Measurements from ENCODE around the gene EIF2B5. TPM values are rescaled to one million over a fixed set of nuclear protein-coding genes. Genes with fewer than 3 reads are reported as not detected.
A peak's percentile ranks its signal among the peaks of the same experiment; 100 is the strongest.

The EIF2B5 gene
- total RNA-seq, 2 experiments from 2014 or later = 49.6 to 51.5 TPM

DNA sequence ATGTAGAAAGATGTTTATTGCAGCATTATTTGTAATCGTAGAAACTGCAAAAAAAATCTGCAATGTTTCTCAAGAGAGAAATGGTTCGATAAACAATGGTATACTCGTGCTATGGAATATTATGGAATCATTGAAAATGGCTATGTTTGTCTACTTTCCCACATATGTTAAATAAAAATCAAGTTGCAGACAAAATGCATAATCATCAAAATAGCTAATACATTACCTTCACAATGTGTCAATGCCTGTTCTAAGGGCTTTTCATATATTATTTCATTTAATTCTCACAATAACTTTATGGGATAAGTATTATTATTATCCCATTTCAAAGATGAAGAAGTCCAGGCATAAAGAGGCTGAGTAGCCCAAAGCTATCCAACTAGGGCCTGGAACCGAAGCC lies 2.2 kb upstream of the EIF2B5 start:
- H3K27ac Mint-ChIP-seq = no peak overlapping the region
- POLR2A ChIA-PET = interaction anchor here (1.1 kb wide), 1 partner anchor 117 kb away, joined by 4 read pairs; no protein-coding TSS in a partner anchor
- DNase-seq = no peak
- peaks cover 33% of the 10 kb centered on the region for H3K4me1 Mint-ChIP-seq (ENCODE audit: low read depth)
- CTCF ChIA-PET = interaction anchor here (0.7 to 1.2 kb wide), 3 partner anchors 9 to 248 kb away, joined by 3 to 4 read pairs (median 3); partner anchors contain the start of gene PARL
- H3K4me3 Mint-ChIP-seq = no peak overlapping the region
- H3K36me3 Mint-ChIP-seq = peaks cover 6% of the 10 kb centered on the region
- intact Hi-C loops (cut with micrococcal nuclease) = no loop called here
- H3K9me3 Mint-ChIP-seq = no peaks in the 10 kb centered on the region
- no peaks in the 10 kb centered on the region for H3K27me3 Mint-ChIP-seq

DNA sequence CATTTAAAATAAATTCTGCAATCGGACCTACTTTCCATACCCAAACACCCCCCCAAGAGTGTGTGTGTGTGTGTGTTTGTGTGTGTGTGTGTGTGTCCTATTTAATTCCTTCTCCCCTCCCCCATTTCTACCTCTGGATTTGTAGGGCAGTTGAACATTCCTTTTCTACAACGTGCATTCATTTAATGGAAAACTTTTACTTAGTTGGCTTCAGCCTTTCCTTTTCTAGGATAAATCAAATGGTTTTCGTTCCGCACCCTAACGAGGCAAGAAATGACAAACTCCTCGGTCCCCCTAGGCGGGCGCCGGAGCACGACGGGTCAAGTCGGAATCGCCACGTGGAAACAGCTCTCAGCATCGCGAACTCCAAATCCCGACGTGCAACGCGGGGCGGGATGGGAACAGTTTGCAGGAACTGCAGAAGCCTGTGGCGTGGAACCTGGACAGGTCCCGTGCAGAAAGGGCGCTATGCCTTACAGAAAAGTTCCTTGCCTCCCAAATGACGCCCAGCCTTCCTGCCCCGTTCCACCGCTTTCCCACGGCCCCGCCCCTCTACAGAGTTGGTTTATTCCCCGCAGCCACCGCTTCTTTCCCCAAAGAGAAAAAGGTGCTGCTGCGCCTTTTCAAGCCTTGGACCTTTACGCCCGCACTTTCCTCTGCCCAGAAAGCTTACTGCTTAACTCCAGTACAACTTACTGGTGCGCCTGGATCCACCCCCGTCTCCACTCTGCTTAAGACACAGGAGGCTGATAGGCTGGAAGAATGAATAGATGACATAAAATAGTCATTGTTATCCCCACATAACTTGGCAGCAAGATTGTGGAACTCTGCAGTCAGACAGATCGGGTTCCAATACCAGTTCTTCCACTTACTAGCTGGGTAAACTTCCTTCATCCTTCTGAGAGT lies 1.1 kb upstream of the EIF2B5 start:
- Mint-ChIP-seq H3K36me3 (peaks cover 8% of the 10 kb centered on the region), H3K27ac (peak overlapping the region; percentile 91), H3K27me3 (no peaks in the 10 kb centered on the region), H3K4me3 (peak overlapping the region; percentile 96), H3K4me1 (ENCODE audit: low read depth) (peaks cover 35% of the 10 kb centered on the region), H3K9me3 (no peaks in the 10 kb centered on the region)
- intact Hi-C loops (cut with micrococcal nuclease) = loop anchor here (1.0 kb wide), 4 partner anchors 40 to 239 kb away; partner anchors contain the start of genes AP2M1 and EEF1AKMT4
- peak; percentile 74 for DNase-seq
- ChIA-PET POLR2A (interaction anchor here (0.9 to 3.2 kb wide), 6 partner anchors 21 to 250 kb away, joined by 3 to 13 read pairs (median 4); partner anchors contain the start of genes ABCF3, DVL3 and PARL), CTCF (interaction anchor here (1.4 to 1.8 kb wide), 4 partner anchors 22 to 249 kb away, joined by 3 to 6 read pairs (median 4); partner anchors contain the start of genes DVL3 and PARL)

DNA sequence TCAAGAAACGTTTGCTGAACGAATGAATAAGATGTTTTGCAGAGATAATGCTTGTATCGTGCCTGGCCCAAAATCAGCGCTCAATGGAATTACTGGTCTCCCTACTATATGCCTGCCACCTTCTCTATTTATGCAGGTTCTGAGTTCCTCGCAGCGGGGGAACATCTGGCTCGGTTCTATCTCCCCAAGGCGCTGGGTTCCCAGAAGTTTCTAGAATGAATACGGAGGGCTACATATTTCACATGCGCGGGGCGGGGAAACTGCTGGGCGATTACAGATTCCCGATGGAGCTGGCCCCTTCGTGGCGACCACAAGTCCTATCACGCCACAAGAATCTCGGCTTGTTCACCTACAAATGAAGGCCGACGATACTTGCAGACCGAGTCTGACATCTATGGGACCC lies 411 bp upstream of the EIF2B5 start:
- Mint-ChIP-seq H3K27me3 (no peaks in the 10 kb centered on the region), H3K27ac (peak overlapping the region; percentile 91), H3K36me3 (peaks cover 10% of the 10 kb centered on the region), H3K4me3 (peak overlapping the region; percentile 96), H3K4me1 (ENCODE audit: low read depth) (peaks cover 35% of the 10 kb centered on the region), H3K9me3 (no peaks in the 10 kb centered on the region)
- ChIA-PET CTCF (interaction anchor here (0.6 to 1.8 kb wide), 7 partner anchors 21 to 250 kb away, joined by 3 to 7 read pairs (median 4); partner anchors contain the start of genes DVL3 and PARL), POLR2A (interaction anchor here (0.9 to 3.2 kb wide), 5 partner anchors 21 to 250 kb away, joined by 3 to 13 read pairs (median 5); partner anchors contain the start of genes ABCF3, DVL3 and PARL)
- no peak for DNase-seq
- intact Hi-C loops (cut with micrococcal nuclease) = loop anchor here (1.0 kb wide), 7 partner anchors 21 to 239 kb away; partner anchors contain the start of genes ABCC5, ABCF3, AP2M1 and DVL3

DNA sequence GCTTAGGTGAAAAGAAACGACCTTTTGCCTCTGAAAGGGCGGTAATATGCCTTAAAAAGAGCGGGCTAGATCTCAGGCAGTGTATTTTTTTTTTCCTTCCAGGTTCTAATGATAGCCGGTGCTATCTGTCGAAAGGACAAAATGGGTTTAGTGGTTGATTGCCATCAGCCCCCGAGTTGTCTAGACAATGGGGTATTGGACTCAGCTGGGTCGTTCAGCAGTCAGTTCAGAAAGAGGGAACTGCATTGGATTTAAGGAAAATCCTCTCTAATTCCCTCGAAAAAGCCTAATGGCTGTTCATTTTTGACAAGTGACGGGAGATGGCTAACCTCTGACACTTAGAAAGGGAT lies 728 bp downstream of the EIF2B5 start:
- intact Hi-C loops (cut with micrococcal nuclease) = loop anchor here (1.0 kb wide), 3 partner anchors 19 to 119 kb away; partner anchors contain the start of genes ABCC5, ABCF3 and DVL3
- ChIA-PET POLR2A (interaction anchor here (3.2 kb wide), 1 partner anchor 251 kb away, joined by 13 read pairs; the partner anchor contains the start of gene PARL), CTCF (interaction anchor here (1.5 to 1.8 kb wide), 3 partner anchors 20 to 118 kb away, joined by 3 to 6 read pairs (median 5); partner anchors contain the start of genes ABCC5 and DVL3)
- peak overlapping the region; percentile 96 for H3K4me3 Mint-ChIP-seq
- no peak for DNase-seq
- no peaks in the 10 kb centered on the region for H3K9me3 Mint-ChIP-seq
- peaks cover 20% of the 10 kb centered on the region for H3K36me3 Mint-ChIP-seq
- H3K27me3 Mint-ChIP-seq = no peaks in the 10 kb centered on the region
- H3K4me1 Mint-ChIP-seq (ENCODE audit: low read depth) = peaks cover 35% of the 10 kb centered on the region
- H3K27ac Mint-ChIP-seq = peak overlapping the region; percentile 91

DNA sequence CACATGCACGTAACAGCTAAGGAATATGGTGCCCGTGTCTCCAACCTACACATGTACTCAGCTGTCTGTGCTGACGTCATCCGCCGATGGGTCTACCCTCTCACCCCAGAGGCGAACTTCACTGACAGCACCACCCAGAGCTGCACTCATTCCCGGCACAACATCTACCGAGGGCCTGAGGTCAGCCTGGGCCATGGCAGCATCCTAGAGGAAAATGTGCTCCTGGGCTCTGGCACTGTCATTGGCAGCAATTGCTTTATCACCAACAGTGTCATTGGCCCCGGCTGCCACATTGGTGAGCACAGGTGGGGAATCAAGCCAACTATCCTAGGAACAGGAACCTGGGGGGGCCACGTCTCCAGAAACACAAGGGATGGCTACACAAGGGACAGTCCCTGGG lies 5.3 kb downstream of the EIF2B5 start:
- Mint-ChIP-seq H3K27me3 (no peaks in the 10 kb centered on the region), H3K4me1 (ENCODE audit: low read depth) (peaks cover 20% of the 10 kb centered on the region), H3K4me3 (no peak overlapping the region), H3K36me3 (peaks cover 37% of the 10 kb centered on the region), H3K9me3 (no peaks in the 10 kb centered on the region), H3K27ac (no peak overlapping the region)
- no peak for DNase-seq
- CTCF ChIA-PET = no interaction called here
- POLR2A ChIA-PET = interaction anchor here (0.5 kb wide), 1 partner anchor 11 kb away, joined by 3 read pairs; no protein-coding TSS in a partner anchor
- intact Hi-C loops (cut with micrococcal nuclease) = no loop called here

DNA sequence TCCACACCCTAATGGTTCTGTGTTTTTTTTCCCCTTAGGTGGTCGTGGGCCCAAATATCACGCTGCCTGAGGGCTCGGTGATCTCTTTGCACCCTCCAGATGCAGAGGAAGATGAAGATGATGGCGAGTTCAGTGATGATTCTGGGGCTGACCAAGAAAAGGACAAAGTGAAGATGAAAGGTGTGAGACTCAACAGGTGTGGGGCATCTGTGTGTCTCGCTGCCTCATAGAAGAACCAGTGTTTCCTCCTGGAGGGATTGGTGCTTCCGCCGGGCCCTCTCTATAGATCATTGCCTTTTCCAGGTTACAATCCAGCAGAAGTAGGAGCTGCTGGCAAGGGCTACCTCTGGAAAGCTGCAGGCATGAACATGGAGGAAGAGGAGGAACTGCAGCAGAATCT lies 7.0 kb downstream of the EIF2B5 start:
- Mint-ChIP-seq H3K36me3 (peaks cover 37% of the 10 kb centered on the region), H3K27me3 (no peaks in the 10 kb centered on the region), H3K4me3 (no peak overlapping the region), H3K9me3 (no peaks in the 10 kb centered on the region), H3K27ac (no peak overlapping the region), H3K4me1 (ENCODE audit: low read depth) (peaks cover 8% of the 10 kb centered on the region)
- intact Hi-C loops (cut with micrococcal nuclease) = no loop called here
- ChIA-PET POLR2A (no interaction called here), CTCF (no interaction called here)
- no peak for DNase-seq

DNA sequence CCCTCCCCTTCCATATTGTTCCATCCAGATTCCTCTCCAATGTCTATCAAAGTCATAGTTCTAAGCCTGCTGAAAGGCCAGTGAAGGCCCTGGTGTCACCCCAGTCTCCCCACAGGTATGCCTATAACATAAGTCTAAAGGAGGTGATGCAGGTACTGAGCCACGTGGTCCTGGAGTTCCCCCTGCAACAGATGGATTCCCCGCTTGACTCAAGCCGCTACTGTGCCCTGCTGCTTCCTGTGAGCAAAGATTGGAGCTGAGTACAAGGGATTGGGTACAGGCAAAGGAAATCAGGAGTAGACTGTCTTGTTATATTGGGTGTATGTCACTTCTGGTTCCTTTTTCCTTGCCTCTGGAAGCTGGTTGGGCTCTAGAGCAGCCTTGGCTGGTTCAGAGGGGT lies 8.2 kb downstream of the EIF2B5 start:
- peak; percentile 23 for DNase-seq
- Mint-ChIP-seq H3K4me1 (ENCODE audit: low read depth) (no peaks in the 10 kb centered on the region), H3K36me3 (peaks cover 31% of the 10 kb centered on the region), H3K27me3 (no peaks in the 10 kb centered on the region), H3K27ac (peak overlapping the region; percentile 44), H3K9me3 (no peaks in the 10 kb centered on the region), H3K4me3 (no peak overlapping the region)
- intact Hi-C loops (cut with micrococcal nuclease) = no loop called here
- CTCF ChIA-PET = no interaction called here
- POLR2A ChIA-PET = interaction anchor here (2.1 kb wide), 1 partner anchor 13 kb away, joined by 6 read pairs; the partner anchor contains the start of gene DVL3

DNA sequence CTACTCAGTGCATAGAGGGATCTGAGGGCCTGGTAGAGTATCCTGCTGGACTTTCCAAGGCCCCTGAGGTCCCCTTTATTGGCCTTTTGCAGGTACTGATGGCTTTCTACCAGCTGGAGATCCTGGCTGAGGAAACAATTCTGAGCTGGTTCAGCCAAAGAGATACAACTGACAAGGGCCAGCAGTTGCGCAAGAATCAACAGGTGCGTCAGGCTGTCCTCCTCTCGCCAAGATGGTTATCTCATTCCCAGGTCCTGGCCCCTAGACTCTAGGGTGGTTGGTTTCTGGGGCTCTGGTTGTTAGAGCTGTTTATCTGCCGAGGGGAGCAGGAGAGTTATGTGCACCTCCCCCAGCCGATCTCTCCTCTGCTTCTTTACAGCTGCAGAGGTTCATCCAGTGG lies 9.3 kb downstream of the EIF2B5 start:
- Mint-ChIP-seq H3K36me3 (peaks cover 30% of the 10 kb centered on the region), H3K27me3 (no peaks in the 10 kb centered on the region), H3K27ac (no peak overlapping the region), H3K4me1 (ENCODE audit: low read depth) (no peaks in the 10 kb centered on the region), H3K9me3 (no peaks in the 10 kb centered on the region), H3K4me3 (no peak overlapping the region)
- ChIA-PET POLR2A (interaction anchor here (2.1 kb wide), 1 partner anchor 11 kb away, joined by 6 read pairs; the partner anchor contains the start of gene DVL3), CTCF (interaction anchor here (0.6 to 1.0 kb wide), 5 partner anchors 35 to 275 kb away, joined by 3 to 4 read pairs (median 3); partner anchors contain the start of gene ABCF3)
- intact Hi-C loops (cut with micrococcal nuclease) = loop anchor here (2.0 kb wide), 1 partner anchor 104 kb away; the partner anchor contains the start of genes ALG3 and EEF1AKMT4
- DNase-seq = no peak

DNA sequence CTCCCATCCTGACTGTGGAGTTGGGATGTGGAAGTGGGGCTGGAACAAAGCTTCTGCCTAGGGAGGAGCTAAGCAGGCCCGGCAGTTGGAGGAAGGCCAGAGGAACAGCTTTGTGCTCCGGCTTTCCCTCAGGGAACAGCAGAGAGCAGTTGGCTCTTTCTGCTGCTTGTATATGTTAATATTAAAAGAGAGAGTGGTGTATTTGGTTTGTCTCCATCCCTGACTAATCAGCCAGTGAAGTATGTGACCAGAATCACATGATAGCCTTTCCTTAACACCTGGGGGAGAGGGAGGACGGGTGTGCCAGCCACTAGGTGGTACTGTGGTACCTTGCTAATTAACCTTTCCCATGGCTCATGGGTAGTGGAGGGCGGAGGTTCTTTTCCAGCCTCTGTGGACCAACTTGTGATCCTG lies 10.0 kb downstream of the EIF2B5 start:
- H3K4me3 Mint-ChIP-seq = no peak overlapping the region
- CTCF ChIA-PET = interaction anchor here (0.6 to 1.3 kb wide), 7 partner anchors 36 to 397 kb away, joined by 3 to 4 read pairs (median 3); partner anchors contain the start of gene ABCF3
- no peaks in the 10 kb centered on the region for H3K9me3 Mint-ChIP-seq
- H3K27me3 Mint-ChIP-seq = no peaks in the 10 kb centered on the region
- DNase-seq = peak; percentile 53
- no peaks in the 10 kb centered on the region for H3K4me1 Mint-ChIP-seq (ENCODE audit: low read depth)
- POLR2A ChIA-PET = interaction anchor here (2.1 kb wide), 1 partner anchor 11 kb away, joined by 6 read pairs; the partner anchor contains the start of gene DVL3
- intact Hi-C loops (cut with micrococcal nuclease) = loop anchor here (2.0 kb wide), 1 partner anchor 104 kb away; the partner anchor contains the start of genes ALG3 and EEF1AKMT4
- H3K27ac Mint-ChIP-seq = no peak overlapping the region
- H3K36me3 Mint-ChIP-seq = peaks cover 27% of the 10 kb centered on the region

DNA sequence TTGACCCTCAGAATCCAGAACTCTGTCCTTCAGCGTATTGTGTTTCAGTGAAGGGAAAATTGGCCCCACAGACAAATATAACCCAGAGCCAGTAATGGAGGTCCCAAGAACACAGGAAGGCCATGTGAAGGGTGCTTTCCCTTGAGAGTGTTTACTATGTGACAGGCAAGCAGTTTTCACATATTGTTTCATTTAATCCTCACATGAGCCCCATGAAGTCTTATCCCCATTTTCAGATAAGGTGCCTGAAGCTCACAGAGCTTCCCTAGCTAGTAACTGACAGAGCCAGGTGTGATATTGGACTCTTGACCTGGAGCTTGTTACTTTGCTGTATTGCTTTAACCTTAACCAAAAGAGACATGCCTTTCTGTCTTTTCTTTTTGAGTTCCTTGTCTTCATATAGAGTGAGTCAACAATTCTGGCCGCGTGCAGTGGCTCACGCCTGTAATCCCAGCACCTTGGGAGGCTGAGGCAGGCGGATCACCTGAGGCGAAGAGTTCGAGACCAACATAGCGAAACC lies 10.7 kb downstream of the EIF2B5 start:
- ChIA-PET POLR2A (interaction anchor here (0.6 kb wide), 1 partner anchor 147 kb away, joined by 3 read pairs; no protein-coding TSS in a partner anchor), CTCF (interaction anchor here (0.7 to 1.3 kb wide), 3 partner anchors 96 to 397 kb away, joined by 3 to 4 read pairs (median 4); no protein-coding TSS in a partner anchor)
- no peak overlapping the region for H3K27ac Mint-ChIP-seq
- peaks cover 20% of the 10 kb centered on the region for H3K36me3 Mint-ChIP-seq
- no peak overlapping the region for H3K4me3 Mint-ChIP-seq
- no peak for DNase-seq
- no peaks in the 10 kb centered on the region for H3K4me1 Mint-ChIP-seq (ENCODE audit: low read depth)
- H3K27me3 Mint-ChIP-seq = no peaks in the 10 kb centered on the region
- intact Hi-C loops (cut with micrococcal nuclease) = loop anchor here (2.0 kb wide), 1 partner anchor 103 kb away; the partner anchor contains the start of genes ALG3 and EEF1AKMT4
- no peaks in the 10 kb centered on the region for H3K9me3 Mint-ChIP-seq

DNA sequence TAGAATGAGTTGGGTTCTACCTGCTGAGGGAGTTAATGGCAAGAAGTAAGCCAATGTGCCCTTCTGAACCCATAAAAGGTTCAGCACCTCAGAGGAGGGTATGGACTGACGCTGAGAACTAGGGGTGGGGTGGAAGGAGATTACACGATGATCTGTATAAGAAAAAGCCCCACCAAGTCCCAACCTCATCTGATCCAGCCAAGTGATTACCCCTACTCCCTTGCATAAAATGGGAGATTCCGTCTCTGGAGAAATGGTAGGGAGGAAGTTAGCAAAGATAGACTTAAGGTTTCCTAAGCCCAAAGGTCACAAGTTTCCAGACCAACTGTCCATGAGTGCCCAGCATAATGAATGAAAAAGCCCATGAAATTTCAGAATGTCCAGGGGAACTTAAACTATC lies 12.9 kb downstream of the EIF2B5 start:
- Mint-ChIP-seq H3K27ac (no peak overlapping the region), H3K9me3 (no peaks in the 10 kb centered on the region), H3K4me3 (no peak overlapping the region), H3K36me3 (peaks cover 6% of the 10 kb centered on the region), H3K27me3 (no peaks in the 10 kb centered on the region), H3K4me1 (ENCODE audit: low read depth) (no peaks in the 10 kb centered on the region)
- no peak for DNase-seq
- ChIA-PET POLR2A (no interaction called here), CTCF (interaction anchor here (1.3 kb wide), 1 partner anchor 79 kb away, joined by 3 read pairs; no protein-coding TSS in a partner anchor)
- intact Hi-C loops (cut with micrococcal nuclease) = no loop called here

Data from activated CD4-positive, alpha-beta memory T cell treated with anti-CD3 and anti-CD28 coated beads for 36 hours (primary cell).